K562 (cell line): ENCODE measurements around the gene SPCS2. TPM values are rescaled to one million over a fixed set of nuclear protein-coding genes. Genes with fewer than 3 reads are reported as not detected.

Experiments used
- DMBX1 ChIP-seq: fragments of 250-450 bp; sonication (Bioruptor Pico); IDR thresholded peaks from 2 replicates; pipeline ENCODE4 v1.8.0; 2022; ENCODE audit warnings: inconsistent platforms, mild to moderate bottlenecking, moderate library complexity, borderline replicate concordance
- FOXA3 ChIP-seq, 2 experiments: fragments of 450-650 bp in 1 of 2; sonication (generic) in 1 of 2; formaldehyde crosslinking; IDR thresholded peaks in 1 of 2; conservative IDR thresholded peaks in 1 of 2; 2 replicates each; pipeline versions ENCODE4 v1.4.0 to v1.8.0; 2020 to 2022; ENCODE audit warnings: mild to moderate bottlenecking in 2 of 2, missing genetic modification reagents in 1 of 2
- FOXJ2 ChIP-seq: fragments of 200-800 bp; sonication (Bioruptor generic); IDR thresholded peaks from 2 replicates; pipeline ENCODE4 v1.6.1; 2016; ENCODE audit warnings: missing genetic modification characterization, missing compliant biosample characterization
- IFI16 ChIP-seq: fragments of 250-450 bp; sonication (Bioruptor Pico); IDR thresholded peaks from 2 replicates; pipeline ENCODE4 v2.1.2; 2022; ENCODE audit warnings: mild to moderate bottlenecking, inconsistent platforms
- OTX1 ChIP-seq: fragments of 450-650 bp; formaldehyde crosslinking; IDR thresholded peaks from 2 replicates; pipeline ENCODE4 v1.4.0; 2022; ENCODE audit warnings: mild to moderate bottlenecking
- TAF15 ChIP-seq: fragments of 200-400 bp; formaldehyde crosslinking; IDR thresholded peaks from 2 replicates; pipeline ENCODE4 v1.6.1; 2017; ENCODE audit warnings: mild to moderate bottlenecking, low read depth, low read length, moderate library complexity
- polyA plus RNA-seq, 8 experiments: library from polyadenylated mRNA; depleted of rRNA in 4 of 8; stranded (reverse) in 5 of 8; unstranded in 3 of 8; fragments of >200 nt; fragmentation: Nextera tagmentation in 2 of 8; fragmentation: Illumina TruSeq in 1 of 8; extraction: Ambion mirVana in 2 of 8; extraction: Trizol in 1 of 8; gene quantifications; 2 replicates each; pipeline versions ENCODE4 v1.2.1 to v1.2.3, GENCODE V29; 2011 to 2014; ENCODE audit warnings: inconsistent platforms in 1 of 8, missing spikeins in 1 of 8
- total RNA-seq, 7 experiments: library from RNA; depleted of rRNA in 6 of 7; stranded (reverse); fragments of >200 nt in 6 of 7; fragmentation: Illumina TruSeq in 2 of 7; extraction: Trizol in 2 of 7; gene quantifications; 2 replicates each; pipeline versions ENCODE4 v1.2.1 to v1.2.3, GENCODE V29; 2011 to 2021; ENCODE audit warnings: low replicate concordance in 1 of 7
- TF ChIP-seq, protein P1 (sequence below): sonication (generic); formaldehyde crosslinking; IDR thresholded peaks from 2 replicates; pipeline ENCODE4 v1.9.0; 2022; ENCODE audit warnings: mild to moderate bottlenecking, missing genetic modification reagents
- TF ChIP-seq, protein P2 (sequence below), 2 experiments: IDR thresholded peaks in 1 of 2; conservative IDR thresholded peaks in 1 of 2; 2 replicates each; pipeline ENCODE4 v1.6.1; 2016; ENCODE audit warnings: low read depth in 2 of 2, mild to moderate bottlenecking in 1 of 2, missing compliant biosample characterization in 1 of 2, missing genetic modification characterization in 1 of 2, moderate library complexity in 1 of 2
- TF ChIP-seq, protein P3 (sequence below), 2 experiments: fragments of 450-650 bp in 1 of 2; IDR thresholded peaks; 2 replicates each; pipeline ENCODE4 v1.6.1; 2011 to 2017; ENCODE audit warnings: low read depth in 2 of 2, antibody characterized with exemption in 1 of 2, borderline replicate concordance in 1 of 2, low read length in 1 of 2, mild to moderate bottlenecking in 1 of 2, mixed read lengths in 1 of 2; ENCODE audit not compliant: control insufficient read depth in 1 of 2
- TF ChIP-seq, protein P4 (sequence below): fragments of 450-650 bp; IDR thresholded peaks from 2 replicates; pipeline ENCODE4 v1.6.1; 2018; ENCODE audit not compliant: partially characterized antibody
- TF ChIP-seq, protein P5 (sequence below): fragments of 450-650 bp; IDR thresholded peaks from 2 replicates; pipeline ENCODE4 v1.6.1; 2016; ENCODE audit warnings: low read depth, mild to moderate bottlenecking, moderate library complexity
- TF ChIP-seq, protein P6 (sequence below), 2 experiments: fragments of 250-450 bp in 1 of 2; fragments of 450-650 bp in 1 of 2; sonication (Bioruptor Pico) in 1 of 2; IDR thresholded peaks; 2 replicates each; pipeline versions ENCODE4 v1.6.1 to v1.8.0; 2016 to 2021; ENCODE audit warnings: mild to moderate bottlenecking in 2 of 2, moderate library complexity in 2 of 2, missing compliant biosample characterization in 1 of 2, missing genetic modification characterization in 1 of 2

The SPCS2 gene
- total and polyA plus RNA-seq, 9 of the 15 experiments (the other 6 are each of a cell fraction or from before 2014, with no cell fraction given), result 38.2 to 458 (median 193) TPM

DNA sequence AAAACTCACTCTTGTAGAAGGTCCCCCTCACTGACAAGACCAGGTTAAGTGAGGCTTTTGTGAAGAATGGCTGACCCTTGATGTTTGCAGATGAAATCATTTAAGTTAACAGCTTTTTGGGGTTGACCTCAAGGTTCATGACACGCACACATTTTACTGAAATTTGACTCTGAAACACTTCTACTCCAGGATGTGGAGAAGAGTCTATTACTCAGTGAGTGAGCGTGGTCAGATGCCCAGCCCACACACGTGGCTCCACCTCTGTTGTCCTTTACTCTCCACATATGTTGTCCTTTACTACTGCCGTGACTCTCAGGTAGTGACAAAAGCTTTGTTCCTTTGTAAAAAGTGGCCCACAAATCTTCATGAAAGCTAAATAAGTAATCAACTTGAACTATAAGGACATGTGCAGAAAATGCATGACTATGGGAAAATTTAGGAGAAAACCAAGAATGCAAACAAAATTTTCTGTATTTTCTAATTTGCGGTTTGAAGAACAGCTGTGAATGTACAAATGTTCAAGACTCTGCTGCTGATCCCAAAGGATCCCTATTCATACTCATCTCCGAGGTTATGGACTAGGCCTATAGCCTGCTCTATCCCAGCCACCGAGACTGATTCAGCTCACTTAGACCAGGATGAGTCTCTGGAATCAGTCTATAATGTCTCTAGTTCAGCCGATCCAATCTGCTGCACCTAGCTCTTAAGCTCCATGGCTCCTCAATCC lies 22.6 kb upstream of the SPCS2 start (continued):
- no peak for TF ChIP-seq DMBX1 (CRISPR knock-in tag)
- TF ChIP-seq, protein P1, sequence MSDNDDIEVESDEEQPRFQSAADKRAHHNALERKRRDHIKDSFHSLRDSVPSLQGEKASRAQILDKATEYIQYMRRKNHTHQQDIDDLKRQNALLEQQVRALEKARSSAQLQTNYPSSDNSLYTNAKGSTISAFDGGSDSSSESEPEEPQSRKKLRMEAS (CRISPR knock-in tag), result peak; percentile 54
- TF ChIP-seq, protein P2, sequence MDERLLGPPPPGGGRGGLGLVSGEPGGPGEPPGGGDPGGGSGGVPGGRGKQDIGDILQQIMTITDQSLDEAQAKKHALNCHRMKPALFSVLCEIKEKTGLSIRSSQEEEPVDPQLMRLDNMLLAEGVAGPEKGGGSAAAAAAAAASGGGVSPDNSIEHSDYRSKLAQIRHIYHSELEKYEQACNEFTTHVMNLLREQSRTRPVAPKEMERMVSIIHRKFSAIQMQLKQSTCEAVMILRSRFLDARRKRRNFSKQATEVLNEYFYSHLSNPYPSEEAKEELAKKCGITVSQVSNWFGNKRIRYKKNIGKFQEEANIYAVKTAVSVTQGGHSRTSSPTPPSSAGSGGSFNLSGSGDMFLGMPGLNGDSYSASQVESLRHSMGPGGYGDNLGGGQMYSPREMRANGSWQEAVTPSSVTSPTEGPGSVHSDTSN (CRISPR knock-in tag; IDR thresholded peaks at IDR 0.05; ENCODE audit: low read depth), result no peak
- TF ChIP-seq, protein P2 (tag; conservative IDR thresholded peaks at IDR 0.05; ENCODE audit: low read depth), result no peak
- TF ChIP-seq, protein P3, sequence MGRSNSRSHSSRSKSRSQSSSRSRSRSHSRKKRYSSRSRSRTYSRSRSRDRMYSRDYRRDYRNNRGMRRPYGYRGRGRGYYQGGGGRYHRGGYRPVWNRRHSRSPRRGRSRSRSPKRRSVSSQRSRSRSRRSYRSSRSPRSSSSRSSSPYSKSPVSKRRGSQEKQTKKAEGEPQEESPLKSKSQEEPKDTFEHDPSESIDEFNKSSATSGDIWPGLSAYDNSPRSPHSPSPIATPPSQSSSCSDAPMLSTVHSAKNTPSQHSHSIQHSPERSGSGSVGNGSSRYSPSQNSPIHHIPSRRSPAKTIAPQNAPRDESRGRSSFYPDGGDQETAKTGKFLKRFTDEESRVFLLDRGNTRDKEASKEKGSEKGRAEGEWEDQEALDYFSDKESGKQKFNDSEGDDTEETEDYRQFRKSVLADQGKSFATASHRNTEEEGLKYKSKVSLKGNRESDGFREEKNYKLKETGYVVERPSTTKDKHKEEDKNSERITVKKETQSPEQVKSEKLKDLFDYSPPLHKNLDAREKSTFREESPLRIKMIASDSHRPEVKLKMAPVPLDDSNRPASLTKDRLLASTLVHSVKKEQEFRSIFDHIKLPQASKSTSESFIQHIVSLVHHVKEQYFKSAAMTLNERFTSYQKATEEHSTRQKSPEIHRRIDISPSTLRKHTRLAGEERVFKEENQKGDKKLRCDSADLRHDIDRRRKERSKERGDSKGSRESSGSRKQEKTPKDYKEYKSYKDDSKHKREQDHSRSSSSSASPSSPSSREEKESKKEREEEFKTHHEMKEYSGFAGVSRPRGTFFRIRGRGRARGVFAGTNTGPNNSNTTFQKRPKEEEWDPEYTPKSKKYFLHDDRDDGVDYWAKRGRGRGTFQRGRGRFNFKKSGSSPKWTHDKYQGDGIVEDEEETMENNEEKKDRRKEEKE (IDR thresholded peaks at IDR 0.05; ENCODE audit: borderline replicate concordance in 1 of 2, control insufficient read depth in 1 of 2, low read depth in 2 of 2, low read length in 1 of 2), result no peak
- TF ChIP-seq, protein P4, sequence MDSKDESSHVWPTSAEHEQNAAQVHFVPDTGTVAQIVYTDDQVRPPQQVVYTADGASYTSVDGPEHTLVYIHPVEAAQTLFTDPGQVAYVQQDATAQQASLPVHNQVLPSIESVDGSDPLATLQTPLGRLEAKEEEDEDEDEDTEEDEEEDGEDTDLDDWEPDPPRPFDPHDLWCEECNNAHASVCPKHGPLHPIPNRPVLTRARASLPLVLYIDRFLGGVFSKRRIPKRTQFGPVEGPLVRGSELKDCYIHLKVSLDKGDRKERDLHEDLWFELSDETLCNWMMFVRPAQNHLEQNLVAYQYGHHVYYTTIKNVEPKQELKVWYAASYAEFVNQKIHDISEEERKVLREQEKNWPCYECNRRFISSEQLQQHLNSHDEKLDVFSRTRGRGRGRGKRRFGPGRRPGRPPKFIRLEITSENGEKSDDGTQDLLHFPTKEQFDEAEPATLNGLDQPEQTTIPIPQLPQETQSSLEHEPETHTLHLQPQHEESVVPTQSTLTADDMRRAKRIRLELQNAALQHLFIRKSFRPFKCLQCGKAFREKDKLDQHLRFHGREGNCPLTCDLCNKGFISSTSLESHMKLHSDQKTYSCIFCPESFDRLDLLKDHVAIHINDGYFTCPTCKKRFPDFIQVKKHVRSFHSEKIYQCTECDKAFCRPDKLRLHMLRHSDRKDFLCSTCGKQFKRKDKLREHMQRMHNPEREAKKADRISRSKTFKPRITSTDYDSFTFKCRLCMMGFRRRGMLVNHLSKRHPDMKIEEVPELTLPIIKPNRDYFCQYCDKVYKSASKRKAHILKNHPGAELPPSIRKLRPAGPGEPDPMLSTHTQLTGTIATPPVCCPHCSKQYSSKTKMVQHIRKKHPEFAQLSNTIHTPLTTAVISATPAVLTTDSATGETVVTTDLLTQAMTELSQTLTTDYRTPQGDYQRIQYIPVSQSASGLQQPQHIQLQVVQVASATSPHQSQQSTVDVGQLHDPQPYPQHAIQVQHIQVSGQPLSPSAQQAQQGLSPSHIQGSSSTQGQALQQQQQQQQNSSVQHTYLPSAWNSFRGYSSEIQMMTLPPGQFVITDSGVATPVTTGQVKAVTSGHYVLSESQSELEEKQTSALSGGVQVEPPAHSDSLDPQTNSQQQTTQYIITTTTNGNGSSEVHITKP, result no peak
- no peak for TF ChIP-seq IFI16 (CRISPR knock-in tag)
- no peak for TF ChIP-seq FOXJ2 (tag)
- 0 out of 4 replicates have a peak, but pooled peaks of 1 of the 2 experiments have one; percentile 16 for TF ChIP-seq FOXA3 (CRISPR knock-in tag; conservative IDR thresholded peaks at IDR 0.05 in 1 of 2, IDR thresholded peaks at IDR 0.05 in 1 of 2)
- no peak for TF ChIP-seq OTX1 (CRISPR knock-in tag)
- TF ChIP-seq, protein P5, sequence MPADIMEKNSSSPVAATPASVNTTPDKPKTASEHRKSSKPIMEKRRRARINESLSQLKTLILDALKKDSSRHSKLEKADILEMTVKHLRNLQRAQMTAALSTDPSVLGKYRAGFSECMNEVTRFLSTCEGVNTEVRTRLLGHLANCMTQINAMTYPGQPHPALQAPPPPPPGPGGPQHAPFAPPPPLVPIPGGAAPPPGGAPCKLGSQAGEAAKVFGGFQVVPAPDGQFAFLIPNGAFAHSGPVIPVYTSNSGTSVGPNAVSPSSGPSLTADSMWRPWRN, result peak; percentile 90
- TF ChIP-seq TAF15, result no peak
- TF ChIP-seq, protein P6, sequence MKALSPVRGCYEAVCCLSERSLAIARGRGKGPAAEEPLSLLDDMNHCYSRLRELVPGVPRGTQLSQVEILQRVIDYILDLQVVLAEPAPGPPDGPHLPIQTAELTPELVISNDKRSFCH (CRISPR knock-in tag; IDR thresholded peaks at IDR 0.05), result no peak
- TF ChIP-seq, protein P6 (tag; IDR thresholded peaks at IDR 0.05), result no peak
